ENCODE results near the gene PRICKLE2.

The PRICKLE2 gene

DNA sequence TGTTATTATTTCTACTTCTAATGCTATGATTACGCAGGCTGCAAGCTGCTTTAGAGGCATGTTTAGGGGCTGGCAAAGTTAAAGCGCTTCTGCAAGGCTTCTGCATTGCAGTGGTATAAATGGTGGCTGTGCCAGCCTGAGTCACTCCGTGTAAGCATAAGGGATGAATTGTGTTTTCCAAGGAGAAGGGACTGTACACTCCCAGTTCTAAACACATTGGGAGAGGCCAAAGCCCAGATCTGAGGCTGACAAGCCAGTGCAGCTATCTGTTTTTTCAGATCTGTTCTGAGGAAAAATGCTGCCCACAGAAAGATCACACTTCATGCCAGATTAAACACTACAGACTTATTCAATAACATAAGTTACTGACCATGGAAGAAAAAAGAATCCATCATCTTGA is 83.8 kb downstream of the PRICKLE2 start:
- FAIRE-seq = no peak
- no peak for DNase-seq (ENCODE audit: insufficient read length, low spot score)

DNA sequence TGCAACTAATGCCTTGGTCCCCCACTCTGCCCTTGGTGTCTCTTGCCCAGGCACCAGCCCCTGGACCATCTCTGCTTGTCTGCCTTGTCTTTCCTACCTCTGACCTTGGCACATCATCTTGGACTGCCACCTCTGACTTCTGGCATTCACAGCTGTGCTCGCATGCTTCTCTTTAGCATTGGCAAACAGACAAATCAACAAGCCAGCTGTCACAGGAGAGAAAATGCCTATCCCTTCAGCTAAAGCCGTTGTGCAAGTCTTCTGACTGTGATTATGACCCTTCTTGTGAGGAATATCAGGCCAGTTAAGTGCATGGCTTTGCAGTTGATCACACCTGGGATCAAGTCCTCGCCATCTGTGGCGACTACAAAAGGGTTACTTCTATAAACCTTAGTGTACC is 84.6 kb downstream of the PRICKLE2 start:
- FAIRE-seq (no peak), DNase-seq (ENCODE audit: insufficient read length, low spot score) (no peak)

DNA sequence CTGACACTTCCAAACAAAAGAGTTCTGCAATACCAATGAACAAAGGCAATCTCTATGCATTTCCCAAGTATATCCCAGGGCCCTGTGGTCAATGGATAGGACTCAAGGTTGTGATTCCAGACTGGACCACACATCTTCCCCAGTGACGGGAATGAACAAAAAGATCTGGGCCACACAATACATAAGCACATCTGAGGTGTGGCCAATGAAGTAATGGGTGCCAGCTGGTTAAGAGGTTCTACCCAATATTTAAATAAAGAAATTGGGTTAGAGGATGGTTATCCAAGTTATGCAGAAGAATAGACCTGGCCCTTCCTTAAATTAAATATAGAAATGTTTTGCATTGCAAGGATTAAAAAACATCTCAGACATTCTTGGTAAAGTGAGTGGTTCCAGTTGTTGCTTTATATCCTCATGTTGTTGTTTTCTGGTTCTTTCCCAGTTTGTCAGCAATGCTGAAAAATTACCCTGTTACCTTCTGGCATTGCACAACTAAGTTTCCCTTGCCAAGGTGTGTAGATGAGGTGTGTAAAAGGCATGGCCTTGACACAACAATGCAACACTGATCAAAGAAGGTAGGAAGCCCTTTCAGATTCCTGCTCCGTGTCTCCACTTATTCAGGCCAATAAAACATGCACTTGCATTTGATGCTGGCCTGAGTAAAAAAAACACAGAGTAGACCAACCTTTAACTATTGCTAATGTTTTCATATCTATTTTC is 86.5 kb downstream of the PRICKLE2 start:
- no peak for FAIRE-seq
- no peak for DNase-seq (ENCODE audit: insufficient read length, low spot score)

DNA sequence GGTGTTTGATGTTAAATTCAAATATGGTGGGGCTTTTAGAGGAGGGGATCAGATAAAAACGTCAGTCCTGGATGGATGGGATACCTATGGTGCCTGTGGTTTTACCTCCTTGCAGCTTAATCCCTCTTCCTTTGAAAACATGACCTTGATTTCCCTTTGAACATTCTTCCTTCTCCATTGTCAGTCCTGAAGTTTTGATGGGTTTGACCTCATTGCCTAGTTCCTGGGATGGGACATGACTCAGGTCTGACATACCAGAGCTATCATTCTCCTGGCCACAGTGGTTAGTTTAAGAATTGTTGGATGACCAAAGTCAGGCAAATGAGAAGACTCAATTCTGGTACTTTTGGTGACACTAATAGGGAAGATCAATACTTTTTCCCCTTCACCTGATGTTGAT is 87.2 kb downstream of the PRICKLE2 start:
- FAIRE-seq (no peak), DNase-seq (ENCODE audit: insufficient read length, low spot score) (no peak)

DNA sequence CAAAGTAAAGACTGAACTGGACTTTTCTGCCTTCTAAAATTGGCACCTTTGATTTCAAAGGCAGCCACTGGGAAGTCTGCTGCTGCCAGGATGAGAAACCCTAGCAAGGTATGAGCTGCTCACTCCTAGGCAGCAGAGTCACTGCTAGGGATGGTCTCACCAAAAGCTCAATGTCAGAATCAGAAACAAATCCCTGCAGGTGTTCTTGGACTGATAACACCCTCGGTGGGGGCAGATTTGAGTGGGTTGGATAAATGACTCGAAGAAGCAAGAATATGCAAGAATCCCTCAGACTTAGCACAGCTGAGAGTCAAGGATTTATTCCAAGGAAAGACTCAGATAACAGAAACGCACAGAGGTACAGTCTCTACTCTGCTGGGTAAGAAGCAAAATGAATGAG is 90.4 kb downstream of the PRICKLE2 start:
- DNase-seq (ENCODE audit: insufficient read length, low spot score) (no peak), FAIRE-seq (no peak)

DNA sequence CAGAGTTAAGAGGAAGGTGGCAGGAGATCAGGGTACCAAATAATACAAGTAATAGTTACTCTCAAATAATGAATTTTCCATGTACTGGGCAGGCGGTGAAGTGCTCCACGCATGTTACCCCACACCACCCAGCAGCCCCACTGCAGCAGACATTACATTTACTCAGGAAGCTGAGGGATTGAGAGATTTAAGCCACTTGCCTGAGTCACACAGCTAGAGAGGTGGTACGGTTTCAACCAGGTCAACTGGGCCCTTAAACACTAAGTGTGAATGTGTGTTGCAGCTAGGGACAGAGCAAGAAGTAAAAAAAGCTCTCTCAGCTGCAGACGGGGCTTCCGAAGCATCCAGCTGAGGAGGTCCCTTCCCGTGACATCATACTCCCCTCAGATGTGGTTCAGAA is 91.3 kb downstream of the PRICKLE2 start:
- FAIRE-seq (no peak), DNase-seq (ENCODE audit: insufficient read length, low spot score) (no peak)

DNA sequence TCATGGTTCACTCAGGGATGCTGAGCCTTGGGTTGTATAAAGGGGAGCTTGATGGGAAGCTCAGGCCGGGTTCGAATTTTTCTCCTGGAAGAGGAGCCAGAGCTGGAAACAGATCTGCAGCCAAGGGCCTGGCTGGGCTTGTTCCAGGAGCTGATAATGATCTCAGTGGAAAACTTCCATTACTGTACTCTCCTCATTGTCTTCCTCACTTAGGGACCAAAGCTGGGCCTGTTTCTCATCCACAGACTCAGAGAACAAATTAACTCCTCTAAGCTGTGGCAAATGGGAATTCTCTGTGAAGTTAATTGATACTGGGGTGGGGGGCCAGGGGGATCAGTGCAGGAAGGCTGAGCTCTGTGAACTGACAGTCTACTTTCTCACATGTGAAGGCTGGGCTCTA is 92.0 kb downstream of the PRICKLE2 start:
- DNase-seq (ENCODE audit: insufficient read length, low spot score) = no peak
- no peak for FAIRE-seq

DNA sequence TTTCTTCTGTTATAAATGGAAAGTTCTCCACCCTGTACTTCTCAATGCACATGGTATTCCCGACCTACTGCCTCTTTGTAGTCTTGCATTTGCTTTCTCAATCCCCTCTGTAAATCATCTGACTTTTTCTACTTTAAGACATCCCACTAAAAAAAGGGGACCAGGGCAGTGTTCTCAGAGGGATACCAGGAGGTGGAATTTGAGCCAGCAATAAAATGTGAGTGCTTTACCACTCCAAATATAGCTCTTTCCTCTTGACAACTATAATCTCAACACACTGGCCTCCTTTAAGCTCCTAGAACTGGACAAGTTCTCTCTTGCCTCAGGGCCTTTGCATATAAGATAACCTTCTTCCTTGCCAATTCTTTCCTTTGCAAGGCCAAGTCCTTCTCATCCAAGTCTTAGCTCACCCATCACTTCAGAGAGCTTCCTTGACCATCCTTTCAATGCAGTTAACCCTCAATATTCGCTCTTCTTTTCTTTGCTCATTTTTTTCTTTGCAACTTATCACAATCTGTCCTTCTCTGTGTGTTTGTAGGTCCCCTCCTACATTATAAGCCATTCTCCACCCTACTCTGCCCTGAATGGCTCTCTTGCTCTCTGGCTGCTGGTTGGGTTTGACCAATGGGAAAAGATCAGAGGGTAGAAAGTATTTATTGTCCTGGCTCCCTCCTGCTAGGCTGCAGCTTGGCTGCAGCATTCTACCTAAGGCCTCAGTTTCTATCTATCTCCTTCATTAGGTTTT is 93.4 kb downstream of the PRICKLE2 start:
- FAIRE-seq = no peak
- no peak for DNase-seq (ENCODE audit: insufficient read length, low spot score)

DNA sequence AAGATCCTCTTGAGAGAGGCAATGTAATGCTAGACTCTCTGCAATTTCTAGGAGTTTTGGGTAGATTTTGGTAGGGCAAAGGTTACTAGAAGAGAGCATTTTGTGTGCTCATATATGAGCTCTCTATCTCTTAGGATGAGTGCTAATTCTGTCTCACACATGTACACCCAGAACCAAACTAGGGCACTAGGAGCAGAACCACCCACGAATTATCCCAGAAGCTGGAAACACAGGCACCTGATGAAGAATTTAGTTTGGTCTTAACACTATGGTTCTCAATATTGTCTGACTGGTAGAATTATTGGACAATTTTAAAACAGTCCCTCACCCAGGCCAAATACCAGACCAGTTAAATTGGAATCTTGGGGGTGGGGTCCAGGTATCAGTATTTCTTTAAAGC is 94.8 kb downstream of the PRICKLE2 start:
- DNase-seq (ENCODE audit: insufficient read length, low spot score) = no peak

DNA sequence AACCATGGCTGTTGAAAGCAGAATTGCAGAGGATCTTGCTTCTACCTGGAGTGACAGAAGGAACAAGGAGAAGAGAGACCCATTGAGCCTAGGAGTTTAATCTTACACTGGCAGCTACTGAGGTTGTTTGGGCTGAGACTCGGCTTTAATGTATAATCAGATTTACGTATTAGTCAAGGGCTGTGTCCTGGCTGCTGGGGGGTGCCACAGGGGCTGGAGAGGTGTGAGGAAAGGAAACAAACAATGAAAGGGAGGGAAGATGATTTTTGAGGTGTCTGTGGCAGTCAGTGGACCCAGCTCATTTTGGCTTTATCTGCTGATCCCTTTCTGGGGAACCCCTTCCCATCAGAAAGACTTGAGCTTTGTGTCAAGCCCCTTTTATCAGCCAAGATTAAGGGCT is 95.7 kb downstream of the PRICKLE2 start:
- DNase-seq (ENCODE audit: insufficient read length, low spot score) (no peak), FAIRE-seq (no peak)

More for the DNA sequence above, 94.8 kb downstream of the PRICKLE2 start:
- FAIRE-seq = no peak

DNA sequence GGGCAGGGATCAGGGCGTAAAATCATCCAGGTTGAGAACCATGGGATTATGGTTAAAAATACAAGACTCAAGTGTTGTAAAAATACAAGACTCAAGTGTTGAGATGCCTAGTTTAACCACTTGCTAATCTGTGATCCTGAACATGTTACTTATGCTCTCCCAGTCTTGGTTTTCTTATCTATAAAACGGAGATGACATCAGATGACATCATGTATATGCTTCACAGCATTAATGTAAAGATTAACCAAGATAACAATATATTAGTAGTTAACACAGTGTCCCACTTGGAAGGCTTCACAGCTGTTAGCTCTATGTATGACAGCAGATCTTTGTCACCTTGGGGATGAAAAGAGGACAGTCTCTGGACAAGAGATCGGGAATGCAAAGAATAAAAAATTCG is 96.2 kb downstream of the PRICKLE2 start:
- FAIRE-seq = no peak
- DNase-seq (ENCODE audit: insufficient read length, low spot score) = no peak

DNA sequence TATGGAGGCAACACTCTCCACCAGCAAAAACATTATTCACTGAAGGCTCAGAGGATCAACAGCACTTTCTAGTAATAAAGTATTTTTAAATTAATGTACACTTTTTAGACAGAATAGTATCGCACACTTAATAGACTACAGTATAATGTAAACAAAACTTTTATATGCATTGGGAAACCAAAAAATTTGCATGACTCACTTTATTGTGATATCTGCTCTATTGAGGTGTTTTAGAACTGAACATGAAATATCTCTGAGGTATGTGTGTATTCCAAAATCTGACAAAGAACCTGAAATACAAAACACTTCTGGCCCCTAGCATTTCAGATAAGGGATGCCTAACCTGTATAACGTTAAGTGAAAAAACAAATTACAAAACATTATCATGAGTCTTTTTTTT is 99.7 kb downstream of the PRICKLE2 start:
- DNase-seq (ENCODE audit: insufficient read length, low spot score) (no peak), FAIRE-seq (no peak)

DNA sequence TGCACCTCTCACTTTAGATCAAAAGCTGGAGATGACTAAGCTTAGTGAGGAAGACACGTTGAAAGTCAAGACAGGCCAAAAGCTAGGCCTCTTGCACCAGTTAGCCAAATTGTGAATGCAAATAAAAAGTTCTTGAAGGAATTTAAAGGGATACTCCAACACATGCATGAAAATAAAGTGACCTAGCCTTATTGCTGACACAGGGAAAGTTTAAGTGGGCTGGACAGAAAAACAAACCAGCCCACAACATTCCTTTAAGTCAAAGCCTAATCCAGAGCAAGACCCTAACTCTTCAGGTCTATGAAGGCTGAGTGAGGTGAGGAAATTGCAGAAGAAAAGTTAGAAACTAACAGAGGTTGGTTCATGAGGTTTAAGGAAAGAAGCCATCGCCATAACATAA is 101.3 kb downstream of the PRICKLE2 start:
- no peak for FAIRE-seq
- DNase-seq (ENCODE audit: insufficient read length, low spot score) = no peak

DNA sequence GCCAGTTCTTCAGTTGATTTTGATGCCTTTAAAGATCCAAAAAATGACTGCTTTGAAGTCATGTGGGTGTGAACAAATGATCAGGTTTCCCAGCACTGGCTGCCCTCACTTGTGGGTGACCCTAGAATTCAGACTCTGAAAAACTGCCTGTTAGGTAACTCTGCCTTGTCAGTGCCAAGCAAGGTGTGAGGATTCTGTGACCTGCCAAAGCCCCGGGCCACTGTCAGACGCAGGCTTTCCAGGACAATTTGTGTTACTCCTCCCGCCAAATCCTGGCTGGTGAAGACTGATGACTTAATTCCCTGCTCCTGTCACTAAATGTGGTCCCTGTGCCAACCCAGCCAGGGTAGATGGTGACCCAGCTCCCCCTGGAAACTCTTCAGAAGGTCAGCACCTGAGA is 102.8 kb downstream of the PRICKLE2 start:
- no peak for FAIRE-seq
- no peak for DNase-seq (ENCODE audit: insufficient read length, low spot score)

DNA sequence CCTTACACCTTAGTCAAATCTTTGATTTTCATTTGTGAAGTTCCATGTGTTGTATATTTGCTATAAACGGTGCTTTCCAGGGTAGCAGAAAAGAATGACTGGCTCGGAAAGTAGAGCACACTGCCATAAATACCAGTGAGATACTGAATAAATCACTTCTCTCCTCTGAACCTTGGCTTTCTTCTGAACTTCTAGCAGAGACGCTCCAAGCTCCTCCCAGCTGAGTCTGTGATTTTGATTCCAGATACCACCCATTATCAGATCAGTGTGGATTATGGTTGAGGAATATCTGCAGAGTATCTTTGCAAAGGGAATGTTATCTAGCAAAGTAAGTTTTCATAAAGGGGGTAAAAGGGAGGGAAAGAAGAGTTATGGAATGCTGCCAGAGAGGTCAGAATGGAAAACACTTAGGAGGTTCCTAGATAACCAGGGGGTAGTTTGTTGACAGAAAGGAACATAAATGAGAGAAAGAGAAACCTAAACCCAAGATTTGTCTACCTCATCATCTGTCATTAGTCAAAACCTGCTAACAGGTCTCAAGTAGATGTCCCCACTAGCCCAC is 103.4 kb downstream of the PRICKLE2 start:
- FAIRE-seq = no peak
- no peak for DNase-seq (ENCODE audit: insufficient read length, low spot score)

DNA sequence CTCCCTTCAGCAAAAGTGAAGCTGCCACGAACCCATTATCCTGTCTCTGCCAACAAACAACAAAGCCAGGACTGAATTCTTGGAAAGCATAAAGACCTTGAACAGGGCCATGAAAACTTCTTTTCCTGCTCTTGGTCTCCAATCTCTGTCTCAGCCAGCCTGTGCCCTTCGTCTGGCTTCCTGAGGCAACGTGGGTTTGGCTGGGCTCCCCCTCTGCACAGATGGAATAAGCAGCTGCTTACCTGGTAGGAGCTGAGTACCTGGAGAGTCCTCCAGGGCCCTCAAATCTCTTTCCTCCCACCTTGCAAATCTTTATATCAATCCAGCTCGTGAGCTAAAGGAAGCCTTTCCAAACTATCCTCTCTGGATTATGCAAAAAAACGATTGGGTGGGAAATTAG is 104.4 kb downstream of the PRICKLE2 start:
- FAIRE-seq = no peak
- no peak for DNase-seq (ENCODE audit: insufficient read length, low spot score)

DNA sequence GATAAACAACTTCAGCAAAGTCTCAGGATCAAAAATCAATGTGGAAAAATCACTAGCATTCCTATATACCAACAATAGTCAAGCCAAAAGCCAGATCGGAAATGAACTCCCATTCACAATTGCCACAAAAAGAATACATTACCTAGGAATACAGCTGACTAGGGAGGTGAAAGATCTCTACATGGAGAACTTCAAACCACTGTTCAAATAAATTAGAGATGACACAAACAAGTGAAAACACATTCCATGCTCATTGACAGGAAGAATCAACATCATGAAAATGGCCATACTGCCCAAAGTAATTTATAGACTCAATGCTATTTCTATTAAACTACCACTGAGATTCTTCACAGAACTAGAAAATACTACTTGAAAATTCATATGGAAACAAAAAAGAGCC is 107.8 kb downstream of the PRICKLE2 start:
- DNase-seq (ENCODE audit: insufficient read length, low spot score) (no peak), FAIRE-seq (no peak)

DNA sequence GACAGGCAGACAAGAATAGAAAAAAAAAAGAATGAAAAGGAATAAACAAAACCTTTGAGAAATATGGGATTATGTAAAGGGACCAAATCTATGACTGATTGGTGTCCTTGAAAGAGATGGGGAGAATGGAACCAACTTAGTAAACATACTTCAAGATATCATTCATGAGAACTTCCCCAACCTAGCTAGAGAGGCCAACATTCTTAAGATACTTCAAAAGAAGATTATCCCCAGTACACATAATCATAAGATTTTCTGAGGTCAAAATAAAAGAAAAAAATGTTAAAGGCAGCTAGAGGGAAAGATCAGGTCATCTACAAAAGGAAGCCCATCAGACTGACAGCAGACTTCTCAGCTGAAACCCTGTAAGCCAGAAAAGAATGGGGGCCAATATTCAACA is 110.6 kb downstream of the PRICKLE2 start:
- DNase-seq (ENCODE audit: insufficient read length, low spot score) = no peak
- FAIRE-seq = no peak

DNA sequence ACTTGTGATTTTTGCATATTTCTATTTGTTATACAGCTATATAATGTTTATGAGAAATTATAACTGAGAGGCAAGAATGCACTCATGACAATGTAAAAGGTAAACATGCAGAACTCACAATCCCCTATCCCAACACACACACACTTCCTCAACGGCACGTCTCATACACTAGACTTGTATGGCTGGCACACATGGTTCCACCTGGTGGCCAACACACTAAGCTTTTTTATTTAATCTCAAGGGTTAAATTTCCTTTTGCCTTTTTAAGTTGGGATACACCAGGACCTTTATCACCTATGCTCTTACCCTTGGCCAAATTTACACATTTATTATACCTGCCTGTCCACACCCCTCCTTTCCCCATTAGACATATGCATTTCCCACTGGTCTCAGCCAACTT is 113.4 kb downstream of the PRICKLE2 start:
- DNase-seq (ENCODE audit: insufficient read length, low spot score) (no peak), FAIRE-seq (no peak)

DNA sequence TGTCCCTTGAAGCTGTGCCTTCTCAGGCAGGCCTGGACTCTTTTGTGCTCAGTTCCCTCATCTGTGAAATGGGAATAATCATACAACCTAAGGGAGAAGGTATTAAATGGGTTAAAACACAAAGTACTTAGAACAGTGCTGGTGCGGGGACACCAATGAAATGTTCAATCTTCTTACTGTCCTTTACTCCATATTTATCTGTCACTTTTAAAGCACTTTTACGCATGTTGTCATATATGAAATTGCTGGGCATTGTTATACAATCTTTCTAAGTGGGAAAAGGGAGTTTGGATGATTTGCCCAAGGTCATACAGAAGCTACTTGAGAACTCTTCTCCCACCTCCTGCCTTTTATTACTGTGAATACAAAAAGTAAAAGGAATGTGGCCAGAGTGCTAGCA is 114.2 kb downstream of the PRICKLE2 start:
- FAIRE-seq (no peak), DNase-seq (ENCODE audit: insufficient read length, low spot score) (no peak)

DNA sequence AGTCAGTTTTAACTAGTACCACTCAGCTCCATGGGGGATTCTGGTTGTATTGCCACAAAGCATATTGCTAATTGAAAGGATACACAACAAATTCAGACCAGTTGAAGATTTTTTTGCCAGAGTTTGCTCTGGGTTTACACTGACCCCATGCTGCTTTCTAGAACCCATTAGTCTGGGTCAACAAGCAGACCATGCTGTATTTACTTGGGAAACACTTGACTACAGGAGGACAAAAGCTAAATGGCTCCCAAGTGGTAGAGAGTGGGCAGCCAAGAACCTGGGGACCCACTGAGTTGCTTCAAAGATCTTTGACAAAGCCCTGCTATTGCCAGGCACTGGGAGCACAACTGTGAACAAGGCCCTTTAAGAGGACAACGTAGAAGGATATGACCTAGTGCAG is 115.2 kb downstream of the PRICKLE2 start:
- FAIRE-seq (no peak), DNase-seq (ENCODE audit: insufficient read length, low spot score) (no peak)

DNA sequence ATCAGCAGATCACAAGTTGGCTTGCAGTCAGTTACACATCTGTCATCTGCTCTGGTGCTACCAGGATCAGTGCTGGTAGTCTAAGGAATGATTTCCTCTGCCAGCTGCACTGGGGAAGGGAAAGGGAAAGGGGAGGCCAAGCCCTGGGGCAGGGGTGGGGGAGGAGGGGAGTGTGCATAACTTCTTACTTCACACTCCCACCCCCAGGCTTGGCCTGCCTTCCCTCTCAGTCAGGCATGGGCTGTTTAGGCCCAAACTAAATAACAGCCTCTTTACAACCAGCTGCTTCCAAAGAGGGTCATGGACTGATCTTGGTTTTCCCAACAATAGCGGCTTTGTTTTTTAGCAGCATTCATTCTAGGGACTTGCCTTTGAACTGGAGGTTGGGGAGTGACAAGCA is 115.8 kb downstream of the PRICKLE2 start:
- no peak for DNase-seq (ENCODE audit: insufficient read length, low spot score)
- peak; percentile 52 for FAIRE-seq

All from HTR-8/SVneo (cell line).